ENCODE results near the gene RPN1.

- no peak for TF ChIP-seq NBN (conservative IDR thresholded peaks at IDR 0.05)
- TF ChIP-seq HOXA7 (CRISPR knock-in tag; IDR thresholded peaks at IDR 0.05) = no peak
- no peak for TF ChIP-seq SOX6 (IDR thresholded peaks at IDR 0.05)
- peak; percentile 76 for TF ChIP-seq SOX6 (CRISPR knock-in tag; IDR thresholded peaks at IDR 0.05)
- TF ChIP-seq ZNF839 (CRISPR knock-in tag; IDR thresholded peaks at IDR 0.05; ENCODE audit: borderline replicate concordance) = peak; percentile 87; the same call in 1 of the 2 replicates
- peak; percentile 29; the same call in 1 of the 2 replicates for TF ChIP-seq ZNF138 (CRISPR knock-in tag; IDR thresholded peaks at IDR 0.05; ENCODE audit: low read depth)
- TF ChIP-seq HMGXB4 (CRISPR knock-in tag; IDR thresholded peaks at IDR 0.05; ENCODE audit: borderline replicate concordance in 1 of 2, low read depth in 1 of 2) = peak; percentile 99
- TF ChIP-seq THRA (CRISPR knock-in tag; IDR thresholded peaks at IDR 0.05; ENCODE audit: borderline replicate concordance) = peak; percentile 73; the same call in 1 of the 2 replicates
- no peak; the same call in 1 of the 2 replicates for TF ChIP-seq POLR2AphosphoS2 (IDR thresholded peaks at IDR 0.05; ENCODE audit: low read depth, low read length)
- TF ChIP-seq CEBPB (IDR thresholded peaks at IDR 0.05; ENCODE audit: borderline replicate concordance, low read depth, low read length) = no peak
- TF ChIP-seq FOSL1 (CRISPR knock-in tag; IDR thresholded peaks at IDR 0.05; ENCODE audit: borderline replicate concordance) = no peak
- peak; percentile 76 for TF ChIP-seq ZBTB33 (CRISPR knock-in tag; IDR thresholded peaks at IDR 0.05)
- peak; percentile 78; the same call in 1 of the 2 replicates for TF ChIP-seq ARNTL (CRISPR knock-in tag; IDR thresholded peaks at IDR 0.05)
- TF ChIP-seq ZNF660 (CRISPR knock-in tag; IDR thresholded peaks at IDR 0.05; ENCODE audit: borderline replicate concordance, low read depth) = no peak
- no peak for TF ChIP-seq TCF7 (IDR thresholded peaks at IDR 0.05; ENCODE audit: low read depth)
Observed at GRCh38 chr3:128680603-128681368, 30.2 kb upstream of the RPN1 start.

Data from HepG2 (cell line).